Right renal cortex interstitium (tissue), 3 donors: ENCODE data around the gene AUTS2. TPM values are rescaled to one million over a fixed set of nuclear protein-coding genes. Genes with fewer than 3 reads are reported as not detected.

Experiments used
- DNase-seq, 3 donors: peaks; one replicate each; pipeline ENCODE4 v3.0.0-alpha.2; 2013; ENCODE audit warnings: low read depth in 3 of 3, low spot score in 2 of 3
- polyA plus RNA-seq, 3 donors: library from polyadenylated mRNA; unstranded; fragments of 120-200 nt; gene quantifications; one replicate each; pipeline ENCODE4 v1.2.1, GENCODE V29; 2013; ENCODE audit not compliant: insufficient read length in 3 of 3

Gene AUTS2
- polyA plus RNA-seq, 3 donors = 51.6 to 66.2 (median 55.2) TPM

- no peak for DNase-seq
Measured at GRCh38 chr7:70082099-70082611, 483.9 kb downstream of the AUTS2 start.

- DNase-seq = no peak
Measured at GRCh38 chr7:70091362-70091761, 493.1 kb downstream of the AUTS2 start.

- peak in 1 of 3 donors; percentile 36 for DNase-seq
Measured at GRCh38 chr7:70092314-70093204, 494.3 kb downstream of the AUTS2 start.

GRCh38 chr7:70093205-70093904, 495.1 kb downstream of the AUTS2 start:
- DNase-seq = no peak

GRCh38 chr7:70094831-70095230, 496.6 kb downstream of the AUTS2 start:
- DNase-seq = no peak

- no peak for DNase-seq
Measured at GRCh38 chr7:70097645-70098044, 499.4 kb downstream of the AUTS2 start.

GRCh38 chr7:70098133-70098561, 499.9 kb downstream of the AUTS2 start:
- DNase-seq = no peak

GRCh38 chr7:70098905-70099672, 500.8 kb downstream of the AUTS2 start:
- DNase-seq = no peak

GRCh38 chr7:70104243-70104642, 506.0 kb downstream of the AUTS2 start:
- no peak for DNase-seq

GRCh38 chr7:70113078-70113477, 514.8 kb downstream of the AUTS2 start:
- DNase-seq = no peak

GRCh38 chr7:70113536-70113935, 515.3 kb downstream of the AUTS2 start:
- no peak for DNase-seq

- DNase-seq = no peak
Measured at GRCh38 chr7:70114806-70115205, 516.5 kb downstream of the AUTS2 start.

GRCh38 chr7:70116244-70116643, 518.0 kb downstream of the AUTS2 start:
- DNase-seq = no peak

- DNase-seq = no peak
Measured at GRCh38 chr7:70116867-70117266, 518.6 kb downstream of the AUTS2 start.

GRCh38 chr7:70120851-70121250, 522.6 kb downstream of the AUTS2 start:
- DNase-seq = no peak

- DNase-seq = no peak
Measured at GRCh38 chr7:70131817-70132216, 533.5 kb downstream of the AUTS2 start.

GRCh38 chr7:70132226-70132851, 534.1 kb downstream of the AUTS2 start:
- no peak for DNase-seq

- no peak for DNase-seq
Measured at GRCh38 chr7:70132852-70133690, 534.8 kb downstream of the AUTS2 start.

GRCh38 chr7:70134029-70134770, 535.9 kb downstream of the AUTS2 start:
- DNase-seq = no peak
